H1 (cell line): ENCODE results near the gene TSC22D4. TPM values are rescaled to one million over a fixed set of nuclear protein-coding genes. Genes with fewer than 3 reads are reported as not detected.

Experiments used
- CTCF ChIA-PET: fragments of 300-600 bp; sonication (Branson Sonifier 250); formaldehyde crosslinking; loops from one replicate; lab custom pipeline; 2021; ENCODE audit not compliant: partially characterized antibody; lab: Charles Lee
- POLR2A ChIA-PET: fragments of 300-600 bp; sonication (Branson Sonifier 250); formaldehyde crosslinking; loops from one replicate; lab custom pipeline; 2021; ENCODE audit warnings: inconsistent platforms; ENCODE audit not compliant: partially characterized antibody; lab: Charles Lee
- DNase-seq, 2 experiments: peaks; one replicate each; pipeline versions ENCODE4 v3.0.0 to v3.0.0-alpha.2; 2010 to 2022; ENCODE audit warnings: low spot score in 2 of 2, low read depth in 1 of 2, mixed read lengths in 1 of 2
- FAIRE-seq: peaks from 2 replicates; lab custom pipeline; 2011; peaks lifted over from hg19 to GRCh38; lab: Jason Lieb, UNC
- H2AFZ ChIP-seq: 2 replicates; pipeline ENCODE4 v1.8.1; 2012; ENCODE audit warnings: low read length, inconsistent platforms
- H2AK5ac ChIP-seq: 2 replicates; pipeline ENCODE4 v1.6.1; 2013; ENCODE audit warnings: low read depth, low read length
- H2BK120ac ChIP-seq: replicated peaks from 2 replicates; pipeline ENCODE3; 2013; ENCODE audit warnings: low read depth, low read length, inconsistent platforms
- H2BK12ac ChIP-seq: 2 replicates; pipeline ENCODE4 v1.6.1; 2013; ENCODE audit warnings: low read depth, low read length
- H2BK15ac ChIP-seq: 2 replicates; pipeline ENCODE4 v1.6.1; 2013; ENCODE audit warnings: low read length
- H2BK20ac ChIP-seq: 2 replicates; pipeline ENCODE4 v1.6.1; 2013; ENCODE audit warnings: low read length
- H2BK5ac ChIP-seq: 2 replicates; pipeline ENCODE4 v1.6.1; 2013; ENCODE audit warnings: low read depth, low read length
- H3K14ac ChIP-seq: 2 replicates; pipeline ENCODE4 v1.6.1; 2013; ENCODE audit warnings: inconsistent platforms; ENCODE audit not compliant: insufficient read length
- H3K18ac ChIP-seq: 2 replicates; pipeline ENCODE4 v1.6.1; 2013; ENCODE audit warnings: low read length; ENCODE audit errors: extremely low read depth
- H3K23ac ChIP-seq: 2 replicates; pipeline ENCODE4 v1.6.1; 2013; ENCODE audit warnings: inconsistent platforms; ENCODE audit not compliant: insufficient read length
- H3K23me2 ChIP-seq: 2 replicates; pipeline ENCODE4 v1.6.1; 2013; ENCODE audit warnings: low read depth, low read length
- H3K27ac ChIP-seq: 2 replicates; pipeline ENCODE4 v1.6.1; 2011; ENCODE audit warnings: low read depth, low read length, inconsistent platforms
- H3K27me3 ChIP-seq, 4 experiments: replicated peaks in 1 of 4; 1 replicate in 1 of 4; 2 replicates in 3 of 4; pipeline versions ENCODE4 v1.6.1 to v1.8.1; 2011 to 2013; ENCODE audit warnings: low read length in 3 of 4, mild to moderate bottlenecking in 3 of 4, inconsistent platforms in 2 of 4, mixed read lengths in 2 of 4, moderate library complexity in 1 of 4; ENCODE audit not compliant: control insufficient read depth in 3 of 4, insufficient read depth in 3 of 4; ENCODE audit errors: extremely low read depth in 1 of 4
- H3K36me3 ChIP-seq, 4 experiments: 2 replicates each; pipeline versions ENCODE4 v1.6.1 to v1.8.1; 2011 to 2013; ENCODE audit warnings: mild to moderate bottlenecking in 4 of 4, low read length in 3 of 4, moderate library complexity in 2 of 4, control low read depth in 1 of 4, inconsistent platforms in 1 of 4; ENCODE audit not compliant: insufficient read depth in 4 of 4, control insufficient read depth in 2 of 4
- H3K4ac ChIP-seq: replicated peaks from 2 replicates; pipeline ENCODE3; 2013; ENCODE audit warnings: low read length, low read depth, mixed read lengths, inconsistent platforms; ENCODE audit not compliant: insufficient read length
- H3K4me1 ChIP-seq, 4 experiments: replicated peaks in 1 of 4; 1 replicate in 1 of 4; 2 replicates in 3 of 4; pipeline versions ENCODE4 v1.6.1 to v1.8.1; 2011 to 2013; ENCODE audit warnings: low read length in 3 of 4, inconsistent platforms in 2 of 4, mixed read lengths in 1 of 4; ENCODE audit not compliant: insufficient read depth in 4 of 4, control insufficient read depth in 3 of 4
- H3K4me2 ChIP-seq, 2 experiments: 2 replicates each; pipeline versions ENCODE4 v1.6.1 to v1.8.1; 2011 to 2013; ENCODE audit warnings: low read depth in 2 of 2, low read length in 2 of 2, control low read depth in 1 of 2, inconsistent platforms in 1 of 2, mild to moderate bottlenecking in 1 of 2; ENCODE audit not compliant: insufficient read depth in 1 of 2
- H3K4me3 ChIP-seq, 4 experiments: fragments of 200-600, 300-600 bp in 1 of 4; sonication (generic), shearing (Covaris generic), sonication (Bioruptor Twin) in 1 of 4; 2 replicates each; pipeline versions ENCODE4 v1.5.1 to v1.8.1; 2011 to 2016; ENCODE audit warnings: low read length in 4 of 4, low read depth in 3 of 4, control low read depth in 2 of 4, inconsistent platforms in 2 of 4, mild to moderate bottlenecking in 2 of 4, mixed read lengths in 1 of 4, moderate library complexity in 1 of 4; ENCODE audit not compliant: insufficient read depth in 2 of 4; ENCODE audit errors: extremely low read depth in 1 of 4
- H3K56ac ChIP-seq: replicated peaks from 2 replicates; pipeline ENCODE3; 2013; ENCODE audit warnings: low read depth, mild to moderate bottlenecking, mixed read lengths, low read length, inconsistent platforms; ENCODE audit not compliant: insufficient read length
- H3K79me1 ChIP-seq: 2 replicates; pipeline ENCODE4 v1.6.1; 2013; ENCODE audit warnings: low read depth, low read length, control low read depth
- H3K79me2 ChIP-seq, 2 experiments: 2 replicates each; pipeline versions ENCODE4 v1.6.1 to v1.8.1; 2012 to 2013; ENCODE audit warnings: low read length in 2 of 2, mild to moderate bottlenecking in 2 of 2, inconsistent platforms in 1 of 2; ENCODE audit not compliant: insufficient read depth in 2 of 2, control insufficient read depth in 1 of 2
- H3K9ac ChIP-seq, 4 experiments: replicated peaks in 1 of 4; 1 replicate in 1 of 4; 2 replicates in 3 of 4; pipeline versions ENCODE4 v1.6.1 to v1.8.1; 2011 to 2013; ENCODE audit warnings: low read depth in 3 of 4, low read length in 3 of 4, control low read depth in 2 of 4, mild to moderate bottlenecking in 2 of 4, moderate library complexity in 2 of 4, inconsistent platforms in 1 of 4; ENCODE audit errors: extremely low read depth in 1 of 4
- H3K9me3 ChIP-seq, 2 experiments: 2 replicates each; pipeline versions ENCODE4 v1.6.1 to v1.8.1; 2012 to 2013; ENCODE audit warnings: mild to moderate bottlenecking in 2 of 2, moderate library complexity in 2 of 2, control low read depth in 1 of 2, inconsistent platforms in 1 of 2, low read depth in 1 of 2, low read length in 1 of 2, mixed read lengths in 1 of 2; ENCODE audit not compliant: insufficient read depth in 2 of 2
- H4K20me1 ChIP-seq, 2 experiments: replicated peaks in 1 of 2; 2 replicates each; pipeline versions ENCODE3 to v1.8.1; 2011 to 2013; ENCODE audit warnings: inconsistent platforms in 2 of 2, low read length in 2 of 2, mild to moderate bottlenecking in 1 of 2; ENCODE audit not compliant: insufficient read depth in 2 of 2, control insufficient read depth in 1 of 2
- H4K5ac ChIP-seq: 2 replicates; pipeline ENCODE4 v1.6.1; 2013; ENCODE audit warnings: low read length, low read depth, mixed read lengths, inconsistent platforms; ENCODE audit not compliant: insufficient read length
- H4K8ac ChIP-seq: 2 replicates; pipeline ENCODE4 v1.8.0; 2013; ENCODE audit warnings: mild to moderate bottlenecking, moderate library complexity, low read length, inconsistent platforms; ENCODE audit not compliant: insufficient read depth; ENCODE audit errors: extremely low read depth
- H4K91ac ChIP-seq: replicated peaks from 2 replicates; pipeline ENCODE3; 2013; ENCODE audit warnings: low read length, mixed read lengths, inconsistent platforms; ENCODE audit not compliant: insufficient read length
- BACH1 ChIP-seq: IDR thresholded peaks from 2 replicates; pipeline ENCODE4 v1.6.1; 2012; ENCODE audit warnings: low read length, improper control_type of control experiment
- CBX5 ChIP-seq: fragments of 300-800, 300-1000 bp; sonication (generic); IDR thresholded peaks from 2 replicates; pipeline ENCODE4 v1.7.1; 2016; ENCODE audit warnings: antibody characterized with exemption, low read length, low read depth
- CREB1 ChIP-seq: IDR thresholded peaks from 2 replicates; pipeline ENCODE4 v1.6.1; 2012; ENCODE audit warnings: inconsistent platforms
- CTCF ChIP-seq, 3 experiments: IDR thresholded peaks; 1 replicate in 2 of 3; 2 replicates in 1 of 3; pipeline versions ENCODE4 v1.5.1 to v1.6.1; 2011; ENCODE audit warnings: low read length in 3 of 3, mild to moderate bottlenecking in 3 of 3, inconsistent platforms in 2 of 3, low read depth in 1 of 3, moderate library complexity in 1 of 3; ENCODE audit not compliant: insufficient read depth in 1 of 3; ENCODE audit errors: control extremely low read depth in 1 of 3
- FOSL1 ChIP-seq: IDR thresholded peaks from 2 replicates; pipeline ENCODE4 v1.6.1; 2011; ENCODE audit warnings: mild to moderate bottlenecking, low read depth, low read length, moderate library complexity; ENCODE audit not compliant: insufficient read depth
- KDM5A ChIP-seq: fragments of 200-600 bp; IDR thresholded peaks from 2 replicates; pipeline ENCODE4 v1.7.1; 2012; ENCODE audit warnings: mild to moderate bottlenecking, low read length, inconsistent platforms, mixed read lengths
- POLR2A ChIP-seq, 2 experiments: IDR thresholded peaks; 1 replicate in 1 of 2; 2 replicates in 1 of 2; pipeline ENCODE4 v1.6.1; 2011; ENCODE audit warnings: low read depth in 2 of 2, low read length in 2 of 2, mild to moderate bottlenecking in 2 of 2; ENCODE audit errors: control extremely low read depth in 1 of 2
- RNF2 ChIP-seq: fragments of 200-900, 300-1000 bp; sonication (generic); IDR thresholded peaks from 2 replicates; pipeline ENCODE4 v1.7.1; 2016; ENCODE audit warnings: borderline replicate concordance, low read depth, mild to moderate bottlenecking, antibody characterized with exemption, low read length; ENCODE audit not compliant: poor library complexity, severe bottlenecking; ENCODE audit errors: missing control alignments
- SP2 ChIP-seq: IDR thresholded peaks from 2 replicates; pipeline ENCODE4 v1.6.1; 2012; ENCODE audit warnings: mild to moderate bottlenecking, low read length, inconsistent platforms
- TAF7 ChIP-seq: optimal IDR thresholded peaks from 2 replicates; pipeline ENCODE3; 2011; ENCODE audit warnings: low read depth, mild to moderate bottlenecking, inconsistent platforms, low read length, moderate library complexity, borderline replicate concordance
- TEAD4 ChIP-seq: IDR thresholded peaks from 2 replicates; pipeline ENCODE4 v1.6.1; 2012; ENCODE audit warnings: low read depth, low read length, inconsistent platforms, mixed read lengths
- WGBS, 2 experiments: shearing (Covaris generic) in 1 of 2; methylation state at CpG; one replicate each; pipeline versions ENCODE4 v1.1.6 to v1.1.7; 2013 to 2015; ENCODE audit warnings: low lambda C conversion rate in 2 of 2, mixed read lengths in 2 of 2, inconsistent platforms in 1 of 2, low coverage in 1 of 2, missing lambda C conversion rate in 1 of 2; ENCODE audit not compliant: insufficient replicate concordance in 2 of 2, insufficient coverage in 1 of 2, insufficient read length in 1 of 2; ENCODE audit errors: extremely low coverage in 1 of 2, missing lambda C conversion rate in 1 of 2; 5-methylcytosine and 5-hydroxymethylcytosine counted together
- polyA plus RNA-seq, 7 experiments: library from polyadenylated mRNA; depleted of rRNA in 3 of 7; stranded (reverse) in 5 of 7; unstranded in 2 of 7; fragments of >200 nt in 5 of 7; fragments of 200-250 nt in 2 of 7; gene quantifications; 1 replicate in 5 of 7; 2 replicates in 1 of 7; 4 replicates in 1 of 7; pipeline versions ENCODE4 v1.2.1 to v1.2.3, GENCODE V29; 2011 to 2013; ENCODE audit warnings: missing spikeins in 2 of 7, mixed read lengths in 2 of 7
- total RNA-seq: library from RNA; stranded (reverse); fragmentation: NEBNext Ultra II Directional; extraction: Animal tissue kit (Norgen Biotek cat#: 25700); gene quantifications from 2 replicates; pipeline ENCODE4 v1.2.1, GENCODE V29; 2021

TSC22D4 gene
- total and polyA plus RNA-seq, 2 of the 8 experiments (the other 6 are each of a cell fraction or from before 2014, with no cell fraction given), result 13.2 to 20.3 TPM

GRCh38 chr7:100509231-100509630 lies 30.2 kb upstream of the TSC22D4 start:
- DNase-seq, result no peak
- Histone ChIP-seq H3K9ac (no peak overlapping the region), H3K79me2 (no peaks in the 10 kb centered on the region), H2BK5ac (no peak overlapping the region), H2BK20ac (no peak overlapping the region), H3K23ac (no peak overlapping the region), H4K91ac (no peak overlapping the region), H3K4me1 (no peaks in the 10 kb centered on the region), H3K4me2 (no peak overlapping the region), H3K79me1 (no peaks in the 10 kb centered on the region), H3K4me3 (no peak overlapping the region), H3K23me2 (no peaks in the 10 kb centered on the region), H2BK120ac (no peak overlapping the region), H2BK15ac (no peak overlapping the region), H4K5ac (no peak overlapping the region), H2AFZ (peak overlapping the region; percentile 94; the same call in 1 of the 2 replicates), H3K9me3 (no peaks in the 10 kb centered on the region), H3K4ac (no peak overlapping the region), H3K27me3 (no peaks in the 10 kb centered on the region; a peak in 1 of 7 replicates), H3K36me3 (no peaks in the 10 kb centered on the region), H2BK12ac (no peak overlapping the region), H2AK5ac (no peak overlapping the region), H4K20me1 (no peaks in the 10 kb centered on the region), H3K56ac (no peak overlapping the region), H3K18ac (no peak overlapping the region), H3K14ac (no peak overlapping the region), H4K8ac (no peak overlapping the region), H3K27ac (no peak overlapping the region)
- ChIA-PET POLR2A (interaction anchor here (0.9 kb wide), 1 partner anchor 46 kb away, joined by 4 read pairs; no protein-coding TSS in a partner anchor), CTCF (interaction anchor here (1.6 kb wide), 1 partner anchor 64 kb away, joined by 4 read pairs; no protein-coding TSS in a partner anchor)
- WGBS, 2 experiments, result 85% methylated on average over 15 of the region's 15 CpGs; no CpG with 5 or more reads in 1 of the 2 experiments
- FAIRE-seq, result no peak
- TF ChIP-seq BACH1, result no peak
- no peak for TF ChIP-seq SP2
- no peak for TF ChIP-seq POLR2A (IDR thresholded peaks at IDR 0.05; ENCODE audit: control extremely low read depth in 1 of 2, low read depth in 2 of 2, low read length in 2 of 2)
- no peak for TF ChIP-seq KDM5A
- TF ChIP-seq TEAD4, result no peak
- TF ChIP-seq CREB1, result no peak
- no peak for TF ChIP-seq FOSL1
- no peak for TF ChIP-seq CBX5
- no peak for TF ChIP-seq CTCF (IDR thresholded peaks at IDR 0.05; ENCODE audit: control extremely low read depth in 1 of 3, insufficient read depth in 1 of 3, low read depth in 1 of 3, low read length in 3 of 3)
- TF ChIP-seq TAF7, result no peak
- no peak for TF ChIP-seq RNF2
